Measurements from ENCODE around the gene SUFU. TPM values are rescaled to one million over a fixed set of nuclear protein-coding genes. Genes with fewer than 3 reads are reported as not detected.

Gene SUFU
- total and polyA plus RNA-seq, 2 of the 13 experiments (the other 11 are each of a cell fraction or from before 2014, with no cell fraction given), result 2.9 to 5.5 TPM

- TF ChIP-seq ZNF687 (CRISPR knock-in tag; IDR thresholded peaks at IDR 0.05) (peak; percentile 83), SPEN (CRISPR knock-in tag; IDR thresholded peaks at IDR 0.05; ENCODE audit: low read depth) (0 out of 2 replicates have a peak, but pooled peaks have one; percentile 12), ZNF232 (CRISPR knock-in tag; IDR thresholded peaks at IDR 0.05; ENCODE audit: borderline replicate concordance) (no peak), NCOA2 (CRISPR knock-in tag; IDR thresholded peaks at IDR 0.05) (peak; percentile 53; the same call in 1 of the 2 replicates), RARA (CRISPR knock-in tag; IDR thresholded peaks at IDR 0.05) (peak; percentile 53), ZNF143 (CRISPR knock-in tag; IDR thresholded peaks at IDR 0.05) (peak; percentile 56; the same call in 1 of the 2 replicates), ZNF816 (CRISPR knock-in tag; IDR thresholded peaks at IDR 0.05; ENCODE audit: borderline replicate concordance) (no peak)
Measured at GRCh38 chr10:102627736-102628293, 124.0 kb downstream of the SUFU start (continued).

DNA sequence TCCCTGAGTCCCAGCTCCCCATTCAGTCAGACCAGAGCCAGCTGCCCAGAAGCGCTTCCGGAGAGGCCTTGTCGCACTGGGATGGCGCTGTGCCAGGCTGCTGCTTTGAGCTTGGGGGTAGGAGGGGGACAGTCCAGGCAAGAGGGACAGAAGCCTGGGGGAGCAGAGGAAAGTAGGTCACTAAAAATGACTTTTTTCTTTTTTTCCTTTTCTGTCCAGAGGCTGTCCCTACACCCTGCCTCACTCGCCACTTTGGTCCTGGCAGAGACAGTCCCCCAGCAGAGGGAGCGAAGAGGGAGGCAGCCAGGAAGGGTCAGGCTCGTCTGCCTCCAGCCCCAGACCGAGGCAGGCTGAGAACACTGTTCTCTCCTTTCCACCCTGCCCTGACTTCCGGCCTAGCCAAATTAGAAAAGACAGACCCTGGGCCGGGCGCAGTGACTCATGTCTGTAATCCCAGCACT lies 124.7 kb downstream of the SUFU start:
- DNase-seq (ENCODE audit: low spot score), result no peak
- no peaks in the 10 kb centered on the region for H3K79me2 ChIP-seq (ENCODE audit: insufficient read depth, low read length)
- H2AFZ ChIP-seq (ENCODE audit: low read length), result no peak overlapping the region
- intact Hi-C loops (cut with micrococcal nuclease; ENCODE audit: unreplicated experiment), result no loop called here
- ChIA-PET CTCF (ENCODE audit: low intra/inter-chr PET ratio, low total read pairs) (no interaction called here), POLR2A (interaction anchor here (0.9 to 7.0 kb wide), 16 partner anchors 7 to 196 kb away, joined by 3 to 121 read pairs (median 5); partner anchors contain the start of genes ARL3, CUEDC2, SFXN2 and TRIM8)
- ATAC-seq, result 0 out of 3 replicates have a peak, but pooled peaks have one; percentile 4
- no peaks in the 10 kb centered on the region for H3K27me3 ChIP-seq (ENCODE audit: control insufficient read depth in 1 of 2, insufficient read depth in 2 of 2, low read length in 2 of 2)
- no peak for FAIRE-seq
- H3K27ac ChIP-seq (ENCODE audit: extremely low read length, insufficient read depth, low read length), result peak overlapping the region; percentile 54
- no peaks in the 10 kb centered on the region for H3K9me3 ChIP-seq (ENCODE audit: low read length)
- no peaks in the 10 kb centered on the region; a peak in 2 of 5 replicates for H3K36me3 ChIP-seq (replicated peaks in 1 of 2; ENCODE audit: control insufficient read depth in 1 of 2, insufficient read depth in 2 of 2, low read length in 2 of 2)
- peaks cover 86% of the 10 kb centered on the region for H3K4me1 ChIP-seq (ENCODE audit: insufficient read depth, low read length)
- no peak overlapping the region for H3K9ac ChIP-seq (ENCODE audit: insufficient read depth, low read depth, low read length)
- no peak overlapping the region for H3K4me3 ChIP-seq (replicated peaks in 1 of 3; ENCODE audit: insufficient read depth in 1 of 3, low read depth in 2 of 3, low read length in 3 of 3)
- no peak overlapping the region for H3K4me2 ChIP-seq (ENCODE audit: low read depth, low read length)
- 97% methylated on average over 11 of the region's 11 CpGs for WGBS (ENCODE audit: low lambda C conversion rate)
- H4K20me1 ChIP-seq (ENCODE audit: insufficient read depth, low read length), result no peaks in the 10 kb centered on the region
- no TSS peak for BruUV-seq (replicated peaks)
- TF ChIP-seq ZNF282 (IDR thresholded peaks at IDR 0.05; ENCODE audit: partially characterized antibody), result no peak
- TF ChIP-seq, protein P1, sequence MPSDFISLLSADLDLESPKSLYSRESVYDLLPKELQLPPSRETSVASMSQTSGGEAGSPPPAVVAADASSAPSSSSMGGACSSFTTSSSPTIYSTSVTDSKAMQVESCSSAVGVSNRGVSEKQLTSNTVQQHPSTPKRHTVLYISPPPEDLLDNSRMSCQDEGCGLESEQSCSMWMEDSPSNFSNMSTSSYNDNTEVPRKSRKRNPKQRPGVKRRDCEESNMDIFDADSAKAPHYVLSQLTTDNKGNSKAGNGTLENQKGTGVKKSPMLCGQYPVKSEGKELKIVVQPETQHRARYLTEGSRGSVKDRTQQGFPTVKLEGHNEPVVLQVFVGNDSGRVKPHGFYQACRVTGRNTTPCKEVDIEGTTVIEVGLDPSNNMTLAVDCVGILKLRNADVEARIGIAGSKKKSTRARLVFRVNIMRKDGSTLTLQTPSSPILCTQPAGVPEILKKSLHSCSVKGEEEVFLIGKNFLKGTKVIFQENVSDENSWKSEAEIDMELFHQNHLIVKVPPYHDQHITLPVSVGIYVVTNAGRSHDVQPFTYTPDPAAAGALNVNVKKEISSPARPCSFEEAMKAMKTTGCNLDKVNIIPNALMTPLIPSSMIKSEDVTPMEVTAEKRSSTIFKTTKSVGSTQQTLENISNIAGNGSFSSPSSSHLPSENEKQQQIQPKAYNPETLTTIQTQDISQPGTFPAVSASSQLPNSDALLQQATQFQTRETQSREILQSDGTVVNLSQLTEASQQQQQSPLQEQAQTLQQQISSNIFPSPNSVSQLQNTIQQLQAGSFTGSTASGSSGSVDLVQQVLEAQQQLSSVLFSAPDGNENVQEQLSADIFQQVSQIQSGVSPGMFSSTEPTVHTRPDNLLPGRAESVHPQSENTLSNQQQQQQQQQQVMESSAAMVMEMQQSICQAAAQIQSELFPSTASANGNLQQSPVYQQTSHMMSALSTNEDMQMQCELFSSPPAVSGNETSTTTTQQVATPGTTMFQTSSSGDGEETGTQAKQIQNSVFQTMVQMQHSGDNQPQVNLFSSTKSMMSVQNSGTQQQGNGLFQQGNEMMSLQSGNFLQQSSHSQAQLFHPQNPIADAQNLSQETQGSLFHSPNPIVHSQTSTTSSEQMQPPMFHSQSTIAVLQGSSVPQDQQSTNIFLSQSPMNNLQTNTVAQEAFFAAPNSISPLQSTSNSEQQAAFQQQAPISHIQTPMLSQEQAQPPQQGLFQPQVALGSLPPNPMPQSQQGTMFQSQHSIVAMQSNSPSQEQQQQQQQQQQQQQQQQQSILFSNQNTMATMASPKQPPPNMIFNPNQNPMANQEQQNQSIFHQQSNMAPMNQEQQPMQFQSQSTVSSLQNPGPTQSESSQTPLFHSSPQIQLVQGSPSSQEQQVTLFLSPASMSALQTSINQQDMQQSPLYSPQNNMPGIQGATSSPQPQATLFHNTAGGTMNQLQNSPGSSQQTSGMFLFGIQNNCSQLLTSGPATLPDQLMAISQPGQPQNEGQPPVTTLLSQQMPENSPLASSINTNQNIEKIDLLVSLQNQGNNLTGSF (CRISPR knock-in tag; IDR thresholded peaks at IDR 0.05), result no peak
- TF ChIP-seq U2AF1 (optimal IDR thresholded peaks at IDR 0.05; ENCODE audit: low read depth, low read length), result no peak
- TF ChIP-seq SRSF1 (optimal IDR thresholded peaks at IDR 0.05; ENCODE audit: low read depth, low read length), result peak; percentile 10
- no peak for TF ChIP-seq KAT2B (IDR thresholded peaks at IDR 0.05; ENCODE audit: borderline replicate concordance, low read depth, low read length)
- TF ChIP-seq ZNF232 (CRISPR knock-in tag; IDR thresholded peaks at IDR 0.05; ENCODE audit: borderline replicate concordance), result no peak
- in situ Hi-C loops (cut with HindIII; ENCODE audit: extremely low pct_ligation_motif_present, low pct_unique_long_range_greater_than_20kb), result no loop called here

Measured in HepG2 (cell line).